Pancreas (tissue), 10 donors: ENCODE measurements around the gene FHIT. TPM values are rescaled to one million over a fixed set of nuclear protein-coding genes. Genes with fewer than 3 reads are reported as not detected.

Source experiments
- ATAC-seq, 4 donors: fragments of 200-7000 bp; cut with Tn5 transposase; one replicate each; pipeline versions ENCODE4 v1.8.0 to v1.9.1; 2020; ENCODE audit warnings: mild to moderate bottlenecking in 4 of 4, moderate library complexity in 4 of 4
- DNase-seq, 6 donors: peaks; one replicate each; pipeline ENCODE4 v3.0.0-alpha.2; 2020
- FAIRE-seq: peaks from 2 replicates; lab custom pipeline; 2012; peaks lifted over from hg19 to GRCh38; lab: Jason Lieb, UNC
- H3K27ac ChIP-seq, 4 donors: fragments of 200-600 bp; sonication (generic); 1 replicate in 3 of 4; 2 replicates in 1 of 4; pipeline versions ENCODE4 v1.5.0 to v1.8.0; 2020
- H3K27me3 ChIP-seq, 4 donors: fragments of 200-600 bp; one replicate each; pipeline ENCODE4 v1.8.0; 2021
- H3K36me3 ChIP-seq, 3 donors: fragments of 200-600 bp; sonication (generic) in 1 of 3; one replicate each; pipeline versions ENCODE4 v1.5.0 to v1.8.0; 2020 to 2021
- H3K4me1 ChIP-seq, 3 donors: fragments of 200-600 bp; one replicate each; pipeline ENCODE4 v1.8.0; 2021
- H3K4me3 ChIP-seq, 4 donors: fragments of 200-600 bp; sonication (generic) in 2 of 4; one replicate each; pipeline versions ENCODE4 v1.5.0 to v1.8.0; 2020 to 2021
- H3K9me3 ChIP-seq, 4 donors: fragments of 200-600 bp; one replicate each; pipeline ENCODE4 v1.8.0; 2021
- CTCF ChIP-seq, 4 donors: fragments of 200-600 bp; sonication (generic) in 3 of 4; IDR thresholded peaks; one replicate each; pipeline versions ENCODE4 v1.5.0 to v1.8.0; 2021; ENCODE audit warnings: antibody characterized with exemption in 4 of 4
- WGBS, 2 donors: extraction: QIAGEN DNeasy Blood & Tissue Kit; methylation state at CpG; one replicate each; pipeline ENCODE4 v1.1.7; 2013; 5-methylcytosine and 5-hydroxymethylcytosine counted together
- intact Hi-C, 3 donors: fragments of 100-400 bp; cut with DNase I; formaldehyde crosslinking; loops; one replicate each; pipeline versions ENCODE4 v1.11.1 to v1.14.2; 2022
- polyA plus RNA-seq, 2 donors: library from polyadenylated mRNA; stranded (reverse); fragments of 200-250 nt; gene quantifications; one replicate each; pipeline ENCODE4 v1.2.3, GENCODE V29; 2013
- total RNA-seq, 6 donors: library from RNA; stranded (reverse); fragmentation: NEBNext Ultra II Directional in 4 of 6; extraction: Animal tissue kit (Norgen Biotek cat#: 25700) in 4 of 6; gene quantifications; one replicate each; pipeline versions ENCODE4 v1.2.1 to v1.2.4, GENCODE V29; 2021 to 2023
- donor health status: healthy with polysubstance abuse.
- donor health status: DM: no; HTN: no; CAD: no; lungs with moderate emphysema.
- donor health status: DM: no; HTN: no; CAD: no.
- donor health status: control.
- donor health status: control.
- donor health status: Bipolar disorder and iron deficiency.
- donor health status: DM: yes; HTN: yes; CAD: no.
- donor health status: DM: no; HTN: no; CAD: no.
- donor health status: DM: no; HTN: no; CAD: no.
- donor health status: DM: yes; HTN: yes; CAD: no.

Gene FHIT
- total and polyA plus RNA-seq, 8 donors, result 4.8 to 15.7 (median 8.0) TPM

GRCh38 chr3:59886790-59887189 lies 1364.5 kb downstream of the FHIT start:
- Histone ChIP-seq H3K9me3 (no peaks in the 10 kb centered on the region), H3K27me3 (no peaks in the 10 kb centered on the region), H3K4me1 (no peaks in the 10 kb centered on the region), H3K27ac (no peak overlapping the region), H3K4me3 (no peak overlapping the region), H3K36me3 (no peaks in the 10 kb centered on the region)
- no peak for FAIRE-seq
- intact Hi-C loops, result no loop called here
- 93 to 98% methylated on average over 1 of the region's 1 CpG for WGBS, 2 donors
- DNase-seq, result no peak
- ATAC-seq, result no peak
- no peak for TF ChIP-seq CTCF (IDR thresholded peaks at IDR 0.05)

- no peak for DNase-seq
- no peak for TF ChIP-seq CTCF (IDR thresholded peaks at IDR 0.05)
- no peak for FAIRE-seq
- no peaks in the 10 kb centered on the region for H3K36me3 ChIP-seq
- H3K4me1 ChIP-seq, result no peaks in the 10 kb centered on the region
- 92 to 96% methylated on average over 2 of the region's 2 CpGs for WGBS, 2 donors
- intact Hi-C loops, result no loop called here
- no peaks in the 10 kb centered on the region for H3K27me3 ChIP-seq
- no peaks in the 10 kb centered on the region for H3K9me3 ChIP-seq
- no peak overlapping the region for H3K27ac ChIP-seq
- H3K4me3 ChIP-seq, result no peak overlapping the region
- no peak for ATAC-seq
Measured at GRCh38 chr3:59885899-59886400, 1365.3 kb downstream of the FHIT start.

GRCh38 chr3:59885101-59885500 lies 1366.2 kb downstream of the FHIT start:
- peak in 2 of 4 donors; percentile 35 to 62 for ATAC-seq
- no peak for FAIRE-seq
- WGBS, 2 donors, result 83 to 85% methylated on average over 4 of the region's 4 CpGs
- H3K4me1 ChIP-seq, result no peaks in the 10 kb centered on the region
- no peaks in the 10 kb centered on the region for H3K27me3 ChIP-seq
- no peak overlapping the region for H3K4me3 ChIP-seq
- H3K36me3 ChIP-seq, result no peaks in the 10 kb centered on the region
- no peak for DNase-seq
- intact Hi-C loops, result no loop called here
- H3K9me3 ChIP-seq, result no peaks in the 10 kb centered on the region
- no peak overlapping the region for H3K27ac ChIP-seq
- TF ChIP-seq CTCF (IDR thresholded peaks at IDR 0.05), result no peak

GRCh38 chr3:59884409-59884808 lies 1366.8 kb downstream of the FHIT start:
- intact Hi-C loops, result no loop called here
- FAIRE-seq (no peak), DNase-seq (no peak), ATAC-seq (peak in 2 of 4 donors; percentile 22 to 63)
- Histone ChIP-seq H3K27ac (no peak overlapping the region), H3K4me1 (no peaks in the 10 kb centered on the region), H3K4me3 (no peak overlapping the region), H3K9me3 (no peaks in the 10 kb centered on the region), H3K36me3 (no peaks in the 10 kb centered on the region), H3K27me3 (no peaks in the 10 kb centered on the region)
- no peak for TF ChIP-seq CTCF (IDR thresholded peaks at IDR 0.05)
- 86 to 95% methylated on average over 2 of the region's 2 CpGs for WGBS, 2 donors

GRCh38 chr3:59882746-59883145 lies 1368.5 kb downstream of the FHIT start:
- no peak for TF ChIP-seq CTCF (IDR thresholded peaks at IDR 0.05)
- H3K27me3 ChIP-seq, result no peaks in the 10 kb centered on the region
- no peaks in the 10 kb centered on the region for H3K4me1 ChIP-seq
- FAIRE-seq (no peak), DNase-seq (no peak), ATAC-seq (no peak)
- intact Hi-C loops, result no loop called here
- no peaks in the 10 kb centered on the region for H3K36me3 ChIP-seq
- H3K4me3 ChIP-seq, result no peak overlapping the region
- 86 to 93% methylated on average over 2 of the region's 2 CpGs for WGBS, 2 donors
- H3K9me3 ChIP-seq, result no peaks in the 10 kb centered on the region
- no peak overlapping the region for H3K27ac ChIP-seq
